Right renal pelvis (tissue), 4 donors: ENCODE results near the gene ACY1. TPM values are rescaled to one million over a fixed set of nuclear protein-coding genes. Genes with fewer than 3 reads are reported as not detected.
A peak's percentile ranks its signal among the peaks of the same experiment; 100 is the strongest.
"Not testable (repeated sequence)": the region's sequence is repeated elsewhere in the genome, so short reads cannot be mapped to it uniquely, and the experiment has no call there.

Source experiments
- DNase-seq, 4 donors: peaks; one replicate each; pipeline ENCODE4 v3.0.0-alpha.2; 2013; ENCODE audit warnings: low read depth in 4 of 4, low spot score in 3 of 4, missing footprints in 1 of 4
- polyA plus RNA-seq, 4 donors: library from polyadenylated mRNA; unstranded; fragments of 120-200 nt; gene quantifications; one replicate each; pipeline ENCODE4 v1.2.1, GENCODE V29; 2013; ENCODE audit not compliant: insufficient read length in 4 of 4

ACY1 gene
- polyA plus RNA-seq, 4 donors = 102 to 142 (median 115) TPM

- DNase-seq = no peak
Observed at GRCh38 chr3:51980253-51980652, 3.1 kb upstream of the ACY1 start.

GRCh38 chr3:51982352-51982837 is 940 bp upstream of the ACY1 start:
- DNase-seq = no peak

GRCh38 chr3:51983578-51984268 is 388 bp downstream of the ACY1 start:
- DNase-seq = no peak

GRCh38 chr3:51984269-51984647 is 923 bp downstream of the ACY1 start:
- DNase-seq = no peak

GRCh38 chr3:51985063-51985462 is 1.7 kb downstream of the ACY1 start:
- DNase-seq = no peak

- DNase-seq = no peak
Observed at GRCh38 chr3:51986010-51986947, 2.9 kb downstream of the ACY1 start.

- no peak for DNase-seq
Observed at GRCh38 chr3:51987568-51987967, 4.2 kb downstream of the ACY1 start.

GRCh38 chr3:51988286-51989146 is 5.2 kb downstream of the ACY1 start:
- no peak for DNase-seq

GRCh38 chr3:51990501-51990971 is 7.2 kb downstream of the ACY1 start:
- not testable (repeated sequence) for DNase-seq

GRCh38 chr3:51992017-51992682 is 8.8 kb downstream of the ACY1 start:
- no peak for DNase-seq

GRCh38 chr3:51993657-51994056 is 10.3 kb downstream of the ACY1 start:
- DNase-seq = not testable (repeated sequence)

- DNase-seq = no peak
Observed at GRCh38 chr3:51994530-51994929, 11.2 kb downstream of the ACY1 start.

- DNase-seq = peak; percentile 92 to 94 (median 93)
Observed at GRCh38 chr3:51995346-51996163, 12.2 kb downstream of the ACY1 start, which contains the start of gene RPL29. Gene RPL29 (minus strand): TSS chr3:51995895. CDS start chr3:51995461, 434 bp downstream.

- no peak for DNase-seq
Observed at GRCh38 chr3:51997172-51997571, 13.8 kb downstream of the ACY1 start.

GRCh38 chr3:51997935-51998596 is 14.7 kb downstream of the ACY1 start:
- no peak for DNase-seq

- DNase-seq = no peak
Observed at GRCh38 chr3:51998774-51999173, 15.4 kb downstream of the ACY1 start.

- DNase-seq = no peak
Observed at GRCh38 chr3:51999846-52000245, 16.5 kb downstream of the ACY1 start.

- DNase-seq = peak; percentile 68 to 76 (median 70)
Observed at GRCh38 chr3:52001443-52001974, 18.2 kb downstream of the ACY1 start.
